Stimulated activated memory B cell treated with anti-CD40 and anti-IgM and Interleukin-4, amounts not matched to agents 10 μg/mL and 1 μg/mL and 100 μg/mL, for 72 hours (primary cell): Measurements from ENCODE around the gene DNAJC30.
A peak's percentile ranks its signal among the peaks of the same experiment; 100 is the strongest.
"Not testable (repeated sequence)": the region's sequence is repeated elsewhere in the genome, so short reads cannot be mapped to it uniquely, and the experiment has no call there.

Experiments
- ATAC-seq: fragments of 150-1000 bp; cut with Tn5 transposase; 2 replicates; pipeline ENCODE4 v1.10.0; 2021
- H3K27ac Mint-ChIP-seq: one replicate; pipeline ENCODE4 v1.8.0; 2022; ENCODE audit warnings: mild to moderate bottlenecking, mixed read lengths
- H3K27me3 Mint-ChIP-seq: one replicate; pipeline ENCODE4 v1.8.0; 2022; ENCODE audit warnings: mixed read lengths
- H3K36me3 Mint-ChIP-seq: one replicate; pipeline ENCODE4 v1.8.0; 2022; ENCODE audit warnings: mixed read lengths
- H3K4me1 Mint-ChIP-seq: one replicate; pipeline ENCODE4 v1.8.0; 2022; ENCODE audit warnings: mixed read lengths
- H3K4me3 Mint-ChIP-seq: one replicate; pipeline ENCODE4 v1.8.0; 2022; ENCODE audit warnings: mild to moderate bottlenecking, moderate library complexity, mixed read lengths
- H3K9me3 Mint-ChIP-seq: one replicate; pipeline ENCODE4 v1.8.0; 2022; ENCODE audit warnings: mixed read lengths

The DNAJC30 gene

DNA sequence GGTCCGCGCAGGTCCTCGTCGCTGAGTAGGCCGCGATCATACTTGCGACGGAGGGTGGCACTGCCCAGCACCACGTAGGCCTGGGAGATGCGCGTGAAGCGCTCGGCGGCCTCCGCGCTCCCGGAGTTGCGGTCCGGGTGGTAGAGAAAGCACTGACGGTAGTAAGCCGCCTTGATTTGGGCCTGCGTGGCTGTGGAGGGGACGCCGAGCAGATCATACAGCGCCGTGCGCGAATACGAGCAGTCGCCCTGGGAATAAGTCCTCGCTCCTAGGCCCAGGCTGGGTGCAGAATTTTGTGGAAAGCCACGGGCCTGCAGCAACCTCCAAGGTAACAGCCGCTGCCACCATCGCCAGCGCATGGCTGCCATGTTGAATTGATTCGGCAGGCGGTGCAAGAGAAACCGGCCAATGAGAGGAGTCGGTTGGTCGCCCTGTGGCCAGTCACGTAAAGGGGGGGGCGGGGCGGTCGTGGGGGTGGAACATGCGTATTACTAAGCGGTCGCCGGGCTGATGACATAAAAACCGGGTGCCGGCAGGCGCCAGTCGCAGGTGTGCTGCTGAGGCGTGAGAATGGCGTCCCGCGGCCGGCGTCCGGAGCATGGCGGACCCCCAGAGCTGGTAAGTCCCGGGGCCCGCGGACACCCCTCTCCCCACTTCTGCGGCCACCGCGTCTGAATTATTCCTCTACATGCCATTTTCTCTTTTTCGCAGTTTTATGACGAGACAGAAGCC lies at the start of gene DNAJC30, which contains the start of gene BUD23:
DNAJC30 (minus strand) TSS at position 398 of the 732 bp plus-strand sequence; CDS start at position 368, 30 bp downstream.
BUD23 (plus strand) TSS at position 542 of the 732 bp plus-strand sequence; CDS start at position 571, 29 bp downstream.
- peaks cover 44% of the 10 kb centered on the region for H3K4me1 Mint-ChIP-seq
- peak within 1 kb of the TSS; percentile 100 for H3K4me3 Mint-ChIP-seq
- no peaks in the 10 kb centered on the region for H3K9me3 Mint-ChIP-seq
- peaks cover 27% of the 10 kb centered on the region for H3K36me3 Mint-ChIP-seq
- H3K27me3 Mint-ChIP-seq, result no peaks in the 10 kb centered on the region
- peak within 1 kb of the TSS; percentile 100 for H3K27ac Mint-ChIP-seq
- ATAC-seq, result peak; percentile 99

DNA sequence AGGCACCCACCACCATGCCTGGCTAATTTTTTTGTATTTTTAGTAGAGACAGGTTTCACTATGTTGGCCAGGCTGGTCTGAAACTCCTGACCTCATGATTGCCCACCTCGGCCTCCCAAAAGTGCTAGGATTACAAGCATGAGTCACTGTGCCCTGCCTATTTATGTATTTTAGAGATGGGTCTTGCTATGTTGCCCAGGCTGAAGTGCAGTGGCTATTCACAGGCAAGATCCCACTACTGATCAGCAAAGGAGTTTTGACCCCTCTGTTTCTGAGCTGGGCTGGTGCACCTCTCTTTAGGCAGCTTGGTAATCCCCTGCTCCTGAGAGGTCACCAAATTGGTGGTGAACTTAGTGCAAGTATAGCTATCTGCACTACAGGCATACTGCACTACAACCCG lies 49.1 kb upstream of the DNAJC30 start:
- H3K36me3 Mint-ChIP-seq, result no peaks in the 10 kb centered on the region
- H3K27ac Mint-ChIP-seq, result no peak overlapping the region
- H3K4me3 Mint-ChIP-seq, result no peak overlapping the region
- peaks cover 15% of the 10 kb centered on the region for H3K27me3 Mint-ChIP-seq
- H3K9me3 Mint-ChIP-seq, result no peaks in the 10 kb centered on the region
- H3K4me1 Mint-ChIP-seq, result peaks cover 13% of the 10 kb centered on the region
- no peak for ATAC-seq

DNA sequence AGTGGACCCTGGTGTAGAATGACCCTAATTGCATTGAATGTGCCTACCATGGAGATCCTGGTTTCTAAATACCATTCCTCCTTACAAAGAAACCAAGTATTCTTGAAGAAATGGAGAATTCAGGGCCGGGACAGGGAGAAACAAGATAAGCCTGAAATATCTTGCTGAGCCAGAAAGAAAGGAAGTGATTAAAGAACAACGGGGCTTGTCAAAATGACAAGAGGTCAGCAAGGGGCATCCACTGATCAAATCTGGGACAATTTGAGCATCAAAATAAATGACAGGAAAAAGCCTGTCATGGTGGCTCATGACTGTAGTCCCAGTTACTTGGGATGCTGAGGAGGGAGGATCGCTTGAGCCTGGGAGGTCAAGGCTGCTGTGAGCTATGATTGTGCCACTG lies 47.2 kb upstream of the DNAJC30 start:
- Mint-ChIP-seq H3K27ac (no peak overlapping the region), H3K27me3 (peaks cover 15% of the 10 kb centered on the region), H3K36me3 (no peaks in the 10 kb centered on the region), H3K9me3 (no peaks in the 10 kb centered on the region), H3K4me1 (peaks cover 10% of the 10 kb centered on the region), H3K4me3 (no peak overlapping the region)
- no peak for ATAC-seq

DNA sequence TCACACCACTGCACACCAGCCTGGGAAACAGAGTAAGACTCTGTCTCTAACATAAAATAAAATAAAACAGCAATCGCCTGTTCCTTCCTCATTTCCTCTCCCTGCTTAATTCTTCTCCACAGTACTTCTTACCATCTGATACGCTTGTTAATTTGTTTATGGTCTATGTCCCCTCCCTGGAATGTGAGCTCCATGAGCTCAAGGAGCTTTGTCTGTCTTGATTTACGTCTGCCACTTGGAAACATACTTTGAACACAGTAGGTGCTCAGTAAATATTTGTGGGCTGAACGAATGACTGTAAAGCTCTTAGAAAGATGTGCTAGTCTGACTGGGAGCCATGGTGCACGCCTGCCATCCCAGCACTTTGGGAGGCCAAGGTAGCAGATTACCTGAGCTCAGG lies 45.3 kb upstream of the DNAJC30 start:
- no peak overlapping the region for H3K4me3 Mint-ChIP-seq
- no peaks in the 10 kb centered on the region for H3K9me3 Mint-ChIP-seq
- peaks cover 23% of the 10 kb centered on the region for H3K27me3 Mint-ChIP-seq
- no peaks in the 10 kb centered on the region for H3K4me1 Mint-ChIP-seq
- no peak for ATAC-seq
- no peak overlapping the region for H3K27ac Mint-ChIP-seq
- no peaks in the 10 kb centered on the region for H3K36me3 Mint-ChIP-seq

DNA sequence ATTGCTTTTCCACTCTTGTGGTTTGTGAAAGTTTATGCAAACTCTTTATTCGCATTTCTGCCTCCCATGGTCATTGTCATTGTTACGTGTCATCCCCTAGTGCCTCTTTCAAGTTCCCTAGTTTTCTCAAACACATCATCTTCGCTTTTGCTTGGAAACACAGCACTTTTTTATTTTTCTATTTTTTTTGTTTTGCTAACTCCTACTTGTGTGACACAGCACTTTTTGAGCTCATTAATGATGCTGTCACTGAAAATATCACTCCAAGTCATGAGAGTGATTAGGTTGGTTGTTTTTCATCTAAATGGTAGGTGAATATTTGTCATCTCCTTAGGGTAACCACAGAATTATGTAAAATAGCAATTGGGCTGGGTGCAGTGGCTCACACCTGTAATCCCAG lies 44.7 kb upstream of the DNAJC30 start:
- Mint-ChIP-seq H3K27ac (no peak overlapping the region), H3K9me3 (no peaks in the 10 kb centered on the region)
- ATAC-seq, result no peak

DNA sequence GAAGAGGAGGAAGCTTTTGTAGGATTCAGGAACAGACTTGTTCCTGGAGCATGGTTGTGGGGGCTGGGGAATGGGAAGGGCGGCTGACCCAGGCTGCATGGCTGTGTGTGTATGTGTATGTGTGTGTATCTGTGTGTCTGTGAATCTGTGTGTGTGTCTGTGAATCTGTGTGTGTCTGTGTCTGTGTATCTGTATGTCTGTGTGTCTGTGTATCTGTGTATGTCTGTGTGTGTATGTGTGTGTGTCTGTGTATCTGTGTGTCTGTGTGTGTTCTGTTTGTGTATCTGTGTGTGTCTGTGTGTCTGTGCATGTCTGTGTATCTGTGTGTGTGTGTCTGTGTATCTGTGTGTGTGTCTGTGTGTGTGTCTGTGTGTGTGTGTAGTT lies 42.8 kb upstream of the DNAJC30 start:
- no peak overlapping the region for H3K27ac Mint-ChIP-seq
- no peak for ATAC-seq
- no peaks in the 10 kb centered on the region for H3K36me3 Mint-ChIP-seq
- no peaks in the 10 kb centered on the region for H3K9me3 Mint-ChIP-seq
- H3K27me3 Mint-ChIP-seq, result peaks cover 23% of the 10 kb centered on the region
- no peak overlapping the region for H3K4me3 Mint-ChIP-seq
- H3K4me1 Mint-ChIP-seq, result no peaks in the 10 kb centered on the region

More for the DNA sequence above, 44.7 kb upstream of the DNAJC30 start:
- H3K4me3 Mint-ChIP-seq, result no peak overlapping the region
- H3K36me3 Mint-ChIP-seq, result no peaks in the 10 kb centered on the region
- H3K4me1 Mint-ChIP-seq, result no peaks in the 10 kb centered on the region
- H3K27me3 Mint-ChIP-seq, result peaks cover 23% of the 10 kb centered on the region

DNA sequence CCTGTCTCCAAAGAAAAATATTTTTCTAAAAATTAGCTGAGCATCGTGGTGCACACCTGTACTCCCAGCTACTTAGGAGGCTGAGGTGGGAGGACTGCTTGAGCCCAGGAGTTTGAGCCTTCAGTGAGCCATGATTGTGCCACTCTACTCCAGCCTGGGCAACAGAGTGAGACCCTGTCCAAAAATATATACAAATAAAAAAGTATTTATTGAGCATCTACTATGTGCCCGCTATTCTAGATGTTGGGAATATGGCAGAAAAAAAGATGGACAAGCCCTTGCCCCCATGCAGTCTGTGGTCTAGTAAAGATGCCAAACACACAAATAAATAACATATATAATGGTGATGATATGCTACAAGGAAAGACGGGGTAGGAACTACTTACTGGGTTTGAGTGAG lies 40.6 kb upstream of the DNAJC30 start:
- Mint-ChIP-seq H3K9me3 (no peaks in the 10 kb centered on the region), H3K4me3 (no peak overlapping the region), H3K27ac (no peak overlapping the region), H3K4me1 (peaks cover 8% of the 10 kb centered on the region), H3K27me3 (peaks cover 34% of the 10 kb centered on the region), H3K36me3 (no peaks in the 10 kb centered on the region)
- ATAC-seq, result no peak

DNA sequence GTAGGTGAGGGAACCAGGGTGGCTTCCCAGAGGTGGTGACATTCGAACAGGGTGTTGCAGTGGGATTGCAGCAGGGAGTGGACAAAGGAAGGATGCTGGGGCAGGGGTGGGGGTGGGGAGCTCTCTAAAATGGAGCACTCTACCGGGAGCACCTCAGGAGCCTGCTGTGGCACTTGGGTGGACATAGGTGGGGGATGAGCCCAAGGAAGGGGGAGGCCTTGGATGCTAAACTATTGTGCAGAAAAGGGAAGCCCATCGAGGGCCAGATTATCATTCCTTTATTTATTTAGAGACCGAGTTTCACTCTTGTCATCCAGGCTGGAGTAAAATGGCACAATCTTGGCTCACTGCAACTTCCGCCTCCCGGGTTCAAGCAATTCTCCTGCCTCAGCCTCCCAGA lies 39.5 kb upstream of the DNAJC30 start:
- H3K36me3 Mint-ChIP-seq, result no peaks in the 10 kb centered on the region
- no peak overlapping the region for H3K4me3 Mint-ChIP-seq
- no peak for ATAC-seq
- no peaks in the 10 kb centered on the region for H3K9me3 Mint-ChIP-seq
- peaks cover 18% of the 10 kb centered on the region for H3K4me1 Mint-ChIP-seq
- no peak overlapping the region for H3K27ac Mint-ChIP-seq
- peaks cover 31% of the 10 kb centered on the region for H3K27me3 Mint-ChIP-seq

DNA sequence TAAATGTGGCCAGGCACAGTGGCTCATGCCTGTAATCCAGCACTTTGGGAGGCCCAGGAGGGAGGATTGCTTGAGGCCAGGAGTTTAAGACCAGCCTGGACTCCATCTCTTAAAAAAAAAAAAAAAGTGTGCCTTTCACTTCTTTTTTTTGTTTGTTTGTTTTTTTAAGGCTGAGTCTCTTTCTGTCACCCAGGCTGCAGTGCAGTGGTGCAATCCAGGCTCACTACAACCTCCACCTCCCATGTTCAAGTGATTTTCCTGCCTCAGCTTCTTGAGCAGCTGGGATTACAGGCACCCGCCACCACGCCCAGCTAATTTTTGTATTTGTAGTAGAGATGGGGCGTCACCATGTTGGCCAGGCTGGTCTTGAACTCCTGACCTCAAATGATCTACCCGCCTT lies 38.9 kb upstream of the DNAJC30 start:
- H3K27ac Mint-ChIP-seq, H3K9me3 Mint-ChIP-seq, H3K4me3 Mint-ChIP-seq, ATAC-seq, H3K36me3 Mint-ChIP-seq: not testable (repeated sequence)
- H3K4me1 Mint-ChIP-seq, result peaks cover 23% of the 10 kb centered on the region
- H3K27me3 Mint-ChIP-seq, result peaks cover 33% of the 10 kb centered on the region

DNA sequence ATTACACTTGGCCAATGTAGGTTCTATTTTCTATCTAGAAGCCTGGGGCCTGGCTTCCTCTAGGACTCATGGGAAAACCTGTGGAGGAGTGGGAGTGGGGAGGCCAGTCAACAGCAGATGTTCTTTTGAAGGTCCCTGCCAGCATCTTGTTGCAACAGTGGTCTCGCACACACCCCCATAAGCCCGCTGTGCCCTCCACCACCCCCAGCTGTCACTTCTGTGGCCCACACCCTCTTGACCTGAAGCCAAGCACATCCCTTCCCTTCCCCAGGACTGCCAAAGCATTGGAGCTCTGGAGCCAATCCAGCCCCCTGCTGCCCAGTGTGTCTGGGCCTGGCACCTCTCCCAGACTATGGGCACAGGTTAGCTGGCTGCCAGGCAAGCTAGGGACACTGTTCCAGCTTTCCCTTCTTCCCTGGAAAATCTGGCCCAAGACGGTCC lies 38.1 kb upstream of the DNAJC30 start:
- ATAC-seq, result no peak
- no peak overlapping the region for H3K27ac Mint-ChIP-seq

DNA sequence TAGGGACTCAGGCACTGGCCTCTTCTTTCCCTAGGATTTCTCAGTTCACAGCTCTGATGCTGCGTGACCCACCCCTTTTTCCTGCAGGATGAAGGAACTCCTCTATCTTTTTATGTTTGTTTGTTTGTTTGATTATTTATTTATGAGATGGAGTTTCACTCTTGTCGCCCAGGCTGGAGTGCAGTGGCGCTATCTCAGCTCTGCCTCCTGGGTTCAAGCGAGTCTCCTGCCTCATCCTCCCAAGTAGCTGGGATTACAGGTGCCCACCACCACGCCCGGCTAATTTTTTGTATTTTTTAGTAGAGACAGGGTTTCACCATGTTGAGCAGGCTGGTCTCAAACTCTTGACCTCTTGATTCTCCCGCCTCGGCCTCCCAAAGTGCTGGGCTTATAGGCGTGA lies 37.2 kb upstream of the DNAJC30 start:
- ATAC-seq, H3K27ac Mint-ChIP-seq, H3K36me3 Mint-ChIP-seq, H3K9me3 Mint-ChIP-seq: not testable (repeated sequence)
- H3K4me3 Mint-ChIP-seq, result peak overlapping the region; percentile 74
- H3K27me3 Mint-ChIP-seq, result peaks cover 50% of the 10 kb centered on the region
- peaks cover 37% of the 10 kb centered on the region for H3K4me1 Mint-ChIP-seq

More for the DNA sequence above, 38.1 kb upstream of the DNAJC30 start:
- H3K9me3 Mint-ChIP-seq, result no peaks in the 10 kb centered on the region
- peaks cover 27% of the 10 kb centered on the region for H3K4me1 Mint-ChIP-seq
- H3K4me3 Mint-ChIP-seq, result no peak overlapping the region
- peaks cover 41% of the 10 kb centered on the region for H3K27me3 Mint-ChIP-seq
- no peaks in the 10 kb centered on the region for H3K36me3 Mint-ChIP-seq

DNA sequence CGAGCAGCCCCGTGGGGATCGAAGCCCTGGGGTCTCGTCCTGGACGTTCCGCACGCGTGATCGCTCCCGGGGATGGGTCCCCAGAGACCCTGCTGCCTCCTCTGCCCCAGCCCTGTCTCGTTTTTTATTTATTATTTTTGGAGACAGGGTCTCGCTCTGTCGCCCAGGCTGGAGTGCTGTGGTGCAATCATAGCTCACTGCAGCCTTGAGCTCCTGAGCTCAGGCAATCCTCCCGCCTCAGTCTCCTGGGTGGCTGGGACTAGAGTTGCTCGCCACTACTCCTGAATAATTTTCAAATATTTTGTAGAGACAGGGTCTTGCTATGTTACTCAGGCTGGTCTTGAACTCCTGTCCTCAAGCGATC lies 36.5 kb upstream of the DNAJC30 start:
- Mint-ChIP-seq H3K4me1 (peaks cover 37% of the 10 kb centered on the region), H3K4me3 (peak overlapping the region; percentile 74), H3K9me3 (no peaks in the 10 kb centered on the region), H3K36me3 (no peaks in the 10 kb centered on the region), H3K27me3 (peaks cover 48% of the 10 kb centered on the region), H3K27ac (no peak overlapping the region)
- ATAC-seq, result no peak

DNA sequence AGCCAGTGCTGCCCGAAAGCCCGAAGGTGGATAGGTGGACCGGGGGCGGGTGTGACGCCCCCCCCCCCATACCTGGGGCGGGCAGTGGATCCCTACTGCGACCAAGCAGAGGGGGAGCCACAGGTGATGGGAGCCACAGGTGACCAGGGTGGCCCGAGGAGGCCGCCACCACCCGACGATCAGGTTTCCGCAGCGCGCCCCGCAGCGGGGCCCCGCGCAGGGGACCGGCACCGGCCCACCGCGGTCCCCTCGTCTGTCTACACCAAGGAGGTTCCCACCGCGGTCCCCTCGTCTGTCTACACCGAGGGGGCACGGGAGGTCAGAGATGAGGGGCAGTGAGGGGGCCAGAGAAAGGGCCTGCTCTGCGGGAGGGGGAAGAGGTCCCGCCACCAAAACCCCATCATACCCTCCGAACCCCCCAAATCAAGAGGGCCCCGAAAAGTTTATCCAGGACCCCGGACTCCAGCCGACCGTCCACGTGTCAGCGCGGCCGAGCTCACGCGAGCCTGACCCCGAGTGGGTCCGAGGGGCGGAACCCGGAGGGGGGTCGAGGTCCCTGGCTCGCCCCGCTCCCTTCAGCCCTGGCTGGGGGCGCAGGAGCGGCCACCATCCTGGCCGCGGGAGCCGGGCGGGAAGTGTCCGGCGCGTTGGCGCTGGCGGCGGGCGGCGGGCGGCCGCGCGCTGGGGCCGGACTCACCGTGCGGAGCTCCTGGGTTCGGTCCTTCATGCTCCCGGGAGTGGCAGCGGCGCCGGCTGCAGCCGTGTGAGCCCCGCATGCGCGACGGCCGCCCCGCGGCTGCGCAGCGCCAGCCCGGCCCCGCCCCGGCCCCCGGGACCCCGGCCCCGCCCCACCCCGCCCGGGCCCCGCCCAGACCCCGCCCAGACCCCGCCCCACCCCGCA lies 35.9 kb upstream of the DNAJC30 start, which contains the start of gene STX1A:
STX1A (minus strand) TSS at position 765 of the 901 bp plus-strand sequence; CDS start at position 727, 38 bp downstream.
- H3K36me3 Mint-ChIP-seq, result no peaks in the 10 kb centered on the region
- peaks cover 37% of the 10 kb centered on the region for H3K4me1 Mint-ChIP-seq
- peaks cover 49% of the 10 kb centered on the region for H3K27me3 Mint-ChIP-seq
- H3K9me3 Mint-ChIP-seq, result no peaks in the 10 kb centered on the region
- ATAC-seq, result peak; percentile 89
- H3K4me3 Mint-ChIP-seq, result peak within 1 kb of the TSS; percentile 75
- peak within 1 kb of the TSS; percentile 23 for H3K27ac Mint-ChIP-seq

DNA sequence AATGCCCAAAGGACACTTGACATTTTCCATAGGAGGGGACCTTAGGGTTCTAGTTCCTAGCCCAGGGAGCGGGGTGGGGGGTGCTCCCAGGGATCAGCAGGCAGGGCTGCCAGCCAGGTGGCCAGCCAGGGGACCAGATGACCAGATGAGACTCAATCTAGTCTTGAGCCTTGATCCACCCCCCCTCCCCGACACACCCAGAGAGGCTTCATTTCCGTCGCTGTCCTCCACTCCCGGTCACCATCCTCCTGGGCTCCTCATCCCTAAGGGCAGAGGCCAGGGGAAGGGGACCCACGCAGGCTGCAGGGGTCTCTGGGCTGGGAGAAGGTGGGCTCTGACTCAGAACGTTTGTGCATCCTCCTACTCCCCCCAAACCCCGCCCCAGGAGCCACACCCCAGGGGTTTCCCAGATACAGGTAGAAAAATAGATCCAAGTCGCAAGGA lies 35.2 kb upstream of the DNAJC30 start:
- Mint-ChIP-seq H3K4me3 (peak overlapping the region; percentile 75), H3K27ac (peak overlapping the region; percentile 23), H3K27me3 (peaks cover 56% of the 10 kb centered on the region), H3K4me1 (peaks cover 37% of the 10 kb centered on the region), H3K9me3 (no peaks in the 10 kb centered on the region), H3K36me3 (no peaks in the 10 kb centered on the region)
- ATAC-seq, result no peak

DNA sequence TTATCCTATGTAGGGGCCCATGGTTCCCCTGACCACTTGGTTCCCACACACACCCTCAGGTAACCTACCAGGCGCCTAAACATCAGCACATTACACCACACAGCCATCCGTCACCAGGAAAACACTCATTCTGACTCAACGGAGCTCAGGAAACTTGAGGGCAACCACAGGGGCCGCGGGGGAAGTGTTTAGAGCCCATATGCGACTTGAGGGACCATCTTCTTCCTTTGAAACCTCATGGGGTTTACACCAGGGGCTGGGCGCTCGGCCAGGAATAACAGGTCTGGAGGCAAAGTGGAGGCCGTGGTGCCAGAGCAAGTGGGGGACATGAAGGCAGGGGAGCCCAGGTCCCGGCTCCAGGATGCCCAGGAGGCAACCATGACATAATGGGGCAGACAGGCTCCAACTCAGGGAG lies 34.7 kb upstream of the DNAJC30 start:
- Mint-ChIP-seq H3K4me1 (peaks cover 40% of the 10 kb centered on the region), H3K4me3 (peak overlapping the region; percentile 75), H3K27ac (peak overlapping the region; percentile 23), H3K9me3 (no peaks in the 10 kb centered on the region), H3K27me3 (peaks cover 61% of the 10 kb centered on the region), H3K36me3 (no peaks in the 10 kb centered on the region)
- ATAC-seq, result peak; percentile 60
